ENCODE measurements around the gene ADAM12. TPM values are rescaled to one million over a fixed set of nuclear protein-coding genes. Genes with fewer than 3 reads are reported as not detected.

ADAM12 gene
- polyA plus RNA-seq, 1 donor from 2014 or later: 0.09 TPM

- Histone ChIP-seq H3K27ac (ENCODE audit: low read length) (no peak overlapping the region), H3F3A (ENCODE audit: insufficient read depth, low read length, poor library complexity, severe bottlenecking) (no peaks in the 10 kb centered on the region), H4K20me1 (ENCODE audit: insufficient read depth) (no peaks in the 10 kb centered on the region), H2AFZ (ENCODE audit: low read depth, low read length) (no peak overlapping the region), H3K27me3 (ENCODE audit: insufficient read depth, low read depth, low read length) (no peaks in the 10 kb centered on the region), H3K9me2 (ENCODE audit: insufficient read depth, low read length) (no peaks in the 10 kb centered on the region), H3K9ac (ENCODE audit: low read length) (no peak overlapping the region), H3K4me2 (ENCODE audit: low read length) (no peak overlapping the region), H3K4me3 (ENCODE audit: low read length) (no peak overlapping the region), H3K36me3 (ENCODE audit: insufficient read depth, low read length) (no peaks in the 10 kb centered on the region), H3K9me3 (ENCODE audit: low read length) (no peaks in the 10 kb centered on the region), H3K79me2 (replicated peaks; ENCODE audit: insufficient read depth, low read length) (no peaks in the 10 kb centered on the region)
- TF ChIP-seq EP300 (conservative IDR thresholded peaks at IDR 0.05; ENCODE audit: poor library complexity, severe bottlenecking) (no peak), EZH2 (IDR thresholded peaks at IDR 0.05; ENCODE audit: borderline replicate concordance, insufficient read depth, low read length, poor library complexity, severe bottlenecking) (no peak)
Observed at GRCh38 chr10:126376956-126377355, 11.3 kb downstream of the ADAM12 start.

- H3K4me3 ChIP-seq (ENCODE audit: low read length): no peak overlapping the region
- H3K9me2 ChIP-seq (ENCODE audit: insufficient read depth, low read length): no peaks in the 10 kb centered on the region
- no peak overlapping the region for H3K9ac ChIP-seq (ENCODE audit: low read length)
- no peaks in the 10 kb centered on the region for H3K36me3 ChIP-seq (ENCODE audit: insufficient read depth, low read length)
- H3K27me3 ChIP-seq (ENCODE audit: insufficient read depth, low read depth, low read length): no peaks in the 10 kb centered on the region
- no peaks in the 10 kb centered on the region for H3F3A ChIP-seq (ENCODE audit: insufficient read depth, low read length, poor library complexity, severe bottlenecking)
- TF ChIP-seq RAD21 (conservative IDR thresholded peaks at IDR 0.05) (no peak), SMC3 (conservative IDR thresholded peaks at IDR 0.05; ENCODE audit: poor library complexity) (no peak), CTCF (IDR thresholded peaks at IDR 0.05; ENCODE audit: poor library complexity, severe bottlenecking) (no peak), POLR2AphosphoS5 (IDR thresholded peaks at IDR 0.05) (no peak), EP300 (conservative IDR thresholded peaks at IDR 0.05; ENCODE audit: poor library complexity, severe bottlenecking) (no peak), EZH2 (IDR thresholded peaks at IDR 0.05; ENCODE audit: borderline replicate concordance, insufficient read depth, low read length, poor library complexity, severe bottlenecking) (no peak), REST (IDR thresholded peaks at IDR 0.05; ENCODE audit: borderline replicate concordance) (no peak), MXI1 (conservative IDR thresholded peaks at IDR 0.05; ENCODE audit: poor library complexity, severe bottlenecking) (no peak), TAF1 (IDR thresholded peaks at IDR 0.05; ENCODE audit: low read depth) (no peak)
- H3K27ac ChIP-seq (ENCODE audit: low read length): no peak overlapping the region
- H3K9me3 ChIP-seq (ENCODE audit: low read length): no peaks in the 10 kb centered on the region
- no peak overlapping the region for H3K4me2 ChIP-seq (ENCODE audit: low read length)
- no peak overlapping the region for H2AFZ ChIP-seq (ENCODE audit: low read depth, low read length)
- H4K20me1 ChIP-seq (ENCODE audit: insufficient read depth): no peaks in the 10 kb centered on the region
- no peaks in the 10 kb centered on the region for H3K79me2 ChIP-seq (replicated peaks; ENCODE audit: insufficient read depth, low read length)
Observed at GRCh38 chr10:126375926-126376554, 12.2 kb downstream of the ADAM12 start.
